ENCODE measurements around the gene ADRB1.

Gene ADRB1

DNA sequence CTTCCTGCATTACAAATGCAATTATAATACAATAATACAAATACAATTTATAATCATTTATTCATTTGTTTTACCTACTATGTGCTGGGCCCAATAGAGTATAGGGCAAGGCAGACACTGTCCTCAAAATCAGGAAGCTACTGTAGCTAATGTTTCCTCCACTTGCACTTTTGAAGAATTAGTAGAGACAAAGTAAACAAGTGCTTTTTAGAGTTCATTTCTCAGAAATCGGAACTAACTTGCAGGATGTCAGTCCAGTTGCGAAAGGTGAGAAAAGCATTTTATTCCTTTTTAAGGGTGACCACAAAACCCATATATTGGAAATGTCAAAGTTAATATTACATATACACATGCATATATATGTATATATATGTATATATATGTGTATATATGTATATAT, 14.2 kb downstream of the ADRB1 start:
- no peak for DNase-seq

DNA sequence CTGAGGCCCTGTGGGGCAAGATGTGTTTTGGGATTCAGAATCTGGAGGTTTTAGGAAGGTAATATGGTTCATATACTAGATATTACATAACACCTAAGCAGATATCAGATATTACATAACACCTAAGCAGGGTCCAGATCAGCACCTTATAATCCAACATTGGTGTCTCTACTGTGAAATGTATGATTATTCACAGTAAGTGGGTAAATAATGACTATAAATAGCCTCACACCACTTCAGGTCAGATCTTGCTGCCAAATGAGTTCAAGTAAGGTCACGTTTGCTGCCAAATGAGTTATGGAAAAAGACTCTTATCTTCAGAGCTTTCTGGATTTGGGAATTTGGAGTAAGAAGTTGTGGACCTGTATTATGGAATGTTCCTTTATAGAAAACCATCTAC, 14.6 kb downstream of the ADRB1 start:
- DNase-seq, result no peak

DNA sequence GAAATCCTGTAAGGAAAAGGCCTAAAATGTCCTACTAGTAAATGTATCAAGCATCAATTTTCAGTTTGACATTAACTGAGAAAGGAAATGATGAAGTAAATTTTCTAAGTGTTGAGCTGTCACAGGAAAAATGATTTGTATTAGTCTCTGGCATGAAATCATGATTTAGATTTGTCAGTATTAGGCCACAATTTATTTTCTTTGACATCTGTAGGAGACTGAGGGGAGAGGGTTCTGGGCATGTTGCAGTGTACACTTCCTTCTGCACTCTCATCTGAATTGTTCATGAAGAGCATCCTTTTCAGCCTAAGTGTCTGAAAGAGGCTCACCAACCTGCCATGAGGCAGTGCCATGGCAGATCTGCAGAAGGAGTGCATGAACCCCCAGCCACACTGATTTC, 15.9 kb downstream of the ADRB1 start:
- DNase-seq, result no peak

DNA sequence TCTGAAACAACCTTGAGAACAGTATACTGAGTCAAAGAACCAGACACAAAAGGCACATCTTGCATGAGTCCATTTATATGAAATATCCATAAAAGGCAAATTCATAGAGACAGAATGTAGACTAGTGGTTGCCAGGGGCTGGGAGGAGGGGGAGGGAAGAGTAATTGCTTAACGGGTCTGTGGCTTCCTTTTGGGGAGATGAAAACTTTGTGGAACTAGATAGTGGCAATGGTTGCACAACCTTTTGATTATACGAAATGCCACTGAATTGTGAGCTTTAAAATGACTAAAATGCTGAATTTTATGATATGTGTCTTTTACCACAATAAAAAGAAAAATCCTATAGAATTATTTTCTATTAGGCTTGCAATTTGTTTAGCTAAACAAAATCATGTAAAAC, 16.8 kb downstream of the ADRB1 start:
- no peak for DNase-seq

DNA sequence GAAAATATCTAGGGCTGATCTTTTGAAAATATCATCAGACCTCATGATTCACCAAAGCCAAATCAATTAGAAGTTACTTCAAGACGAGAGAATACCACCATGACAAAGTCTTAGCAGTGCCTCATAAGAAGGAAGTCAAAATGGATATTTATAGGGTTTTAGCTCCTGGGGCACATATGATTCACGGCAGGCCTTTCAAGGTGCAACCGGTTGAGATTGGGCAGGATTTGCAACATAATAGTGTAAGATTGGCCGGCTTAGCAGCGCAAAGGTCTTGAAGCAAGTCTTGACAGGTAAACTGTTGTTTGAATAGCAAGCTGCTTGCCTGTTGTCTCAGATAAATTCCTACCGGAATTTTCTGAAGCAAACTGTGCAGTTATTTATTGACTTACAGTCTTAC, 17.5 kb downstream of the ADRB1 start:
- no peak for DNase-seq

DNA sequence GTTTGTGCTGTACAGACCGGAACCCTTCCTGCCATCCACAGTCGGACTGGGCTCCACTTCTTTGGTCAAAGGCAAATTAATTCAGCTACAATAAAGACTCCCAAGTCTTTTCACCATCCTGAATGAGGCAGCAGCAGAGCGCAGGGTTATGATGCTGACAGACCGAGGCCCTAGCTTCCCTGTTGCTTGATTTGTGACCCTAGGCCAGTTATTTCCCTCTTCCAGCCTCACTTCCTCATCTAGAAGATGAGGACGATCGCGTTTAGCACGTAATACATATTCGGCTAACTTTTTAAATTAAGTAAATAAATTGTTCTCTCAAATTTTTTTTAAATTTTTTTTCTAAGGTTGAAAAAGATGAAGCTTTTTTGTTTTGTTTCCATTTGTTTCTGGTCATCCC, 18.1 kb downstream of the ADRB1 start:
- no peak for DNase-seq

DNA sequence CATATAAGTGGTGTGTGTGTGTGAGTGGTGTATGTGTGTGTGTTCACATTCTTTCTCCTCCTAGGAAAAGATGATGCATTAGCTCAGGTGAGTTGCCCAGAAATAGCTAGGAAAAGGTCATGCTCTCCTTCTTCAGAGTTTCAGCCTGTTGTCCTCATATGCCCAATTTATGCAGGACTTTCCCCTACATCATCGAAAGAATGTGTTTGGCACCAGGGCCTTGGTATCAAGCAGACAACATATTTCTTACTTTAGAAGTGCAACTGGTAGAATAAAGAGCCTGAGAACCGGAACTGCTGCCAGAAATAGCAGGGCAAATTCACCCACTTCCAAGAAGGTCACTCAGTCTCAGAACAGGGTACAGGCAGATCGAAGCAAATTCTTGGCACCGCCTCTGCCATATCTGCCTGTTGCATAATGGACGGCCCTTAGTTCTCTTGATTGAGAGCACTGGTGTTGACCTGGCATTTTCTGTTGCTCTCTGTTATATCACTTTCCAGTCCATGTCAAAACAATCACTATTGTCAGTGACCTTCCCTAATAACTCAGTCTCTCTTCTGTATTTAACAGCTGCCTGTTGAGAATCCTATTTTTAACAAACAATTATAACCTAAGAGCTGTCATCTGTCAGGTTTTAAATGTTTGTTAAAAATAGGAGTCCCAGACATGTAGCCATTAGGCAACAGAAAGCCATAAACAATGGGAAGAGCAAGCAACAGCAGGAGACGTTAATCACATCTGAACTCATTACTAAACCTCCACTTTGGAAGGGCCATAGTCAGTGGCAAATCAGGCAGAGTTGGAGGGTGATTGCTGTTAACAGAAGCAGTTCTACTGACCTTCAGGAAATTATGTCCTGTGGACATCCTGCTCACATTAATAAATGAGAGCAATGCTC, 20.7 kb downstream of the ADRB1 start:
- no peak for DNase-seq

DNA sequence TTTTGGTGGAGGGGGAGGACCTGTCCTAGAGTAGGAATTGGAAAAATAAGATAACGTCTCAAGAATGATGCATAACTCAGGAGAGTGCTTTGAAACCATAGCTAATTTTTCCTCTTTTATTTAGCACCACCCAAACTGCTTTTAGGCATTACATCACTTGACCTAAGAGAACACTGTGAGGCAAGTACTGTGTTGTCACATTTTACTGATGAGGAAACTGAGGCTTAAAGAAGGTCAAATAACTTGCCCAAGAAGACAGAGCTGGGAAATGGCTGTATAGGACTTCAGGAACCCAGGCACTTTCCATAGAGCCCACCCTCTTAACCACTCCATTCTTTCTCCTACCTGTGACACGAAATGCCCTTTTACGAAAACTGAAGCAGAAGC, 21.4 kb downstream of the ADRB1 start:
- DNase-seq, result no peak

DNA sequence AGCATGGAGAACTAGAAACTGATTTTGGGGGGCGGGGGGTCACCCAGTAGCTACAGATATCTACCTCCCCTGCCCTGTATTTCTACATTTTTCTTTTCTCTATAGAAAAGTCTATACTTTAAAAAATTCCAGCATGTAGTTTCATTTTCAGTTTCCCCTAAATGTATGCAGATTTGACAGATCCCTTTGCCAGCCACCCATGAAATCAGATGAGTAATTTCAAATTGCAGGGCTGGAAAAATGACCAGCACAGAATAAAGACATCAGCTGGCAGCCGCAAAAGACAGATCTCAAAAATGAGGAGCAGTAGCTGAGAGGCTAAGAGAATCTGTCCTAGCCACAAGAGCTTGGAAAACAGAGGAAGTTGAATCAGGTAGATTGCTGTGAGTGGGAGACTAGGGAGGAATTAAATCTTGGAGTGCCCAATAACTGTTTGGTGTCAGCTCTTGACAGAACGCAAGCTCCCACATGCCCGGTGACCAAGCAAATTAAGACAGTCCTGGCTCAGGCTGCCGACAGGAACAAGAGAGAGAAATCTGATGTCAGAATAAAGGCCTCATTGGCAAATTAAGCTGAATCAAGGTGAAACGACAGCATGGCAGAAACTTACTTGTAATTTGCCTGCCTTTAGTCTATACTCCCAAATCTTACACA, 24.5 kb downstream of the ADRB1 start:
- DNase-seq, result no peak

DNA sequence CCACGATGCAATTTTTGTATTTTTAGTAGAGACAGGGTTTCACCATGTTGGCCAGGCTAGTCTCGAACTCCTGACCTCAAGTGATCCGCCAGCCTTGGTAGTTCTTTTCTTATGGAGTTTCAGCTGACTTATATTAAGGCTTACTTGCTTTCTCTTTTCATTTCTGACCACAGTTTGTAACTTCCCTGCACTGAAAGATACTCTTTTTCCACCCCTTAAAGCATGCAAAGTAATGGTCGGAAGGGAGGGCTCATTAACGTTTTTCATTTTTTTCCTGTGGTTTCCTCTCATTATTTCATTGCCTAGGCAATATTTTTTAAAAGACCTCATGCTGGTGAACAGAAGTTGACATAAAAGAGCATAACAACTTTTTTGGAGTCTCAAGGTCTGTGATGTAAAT, 27.0 kb downstream of the ADRB1 start:
- no peak for DNase-seq

DNA sequence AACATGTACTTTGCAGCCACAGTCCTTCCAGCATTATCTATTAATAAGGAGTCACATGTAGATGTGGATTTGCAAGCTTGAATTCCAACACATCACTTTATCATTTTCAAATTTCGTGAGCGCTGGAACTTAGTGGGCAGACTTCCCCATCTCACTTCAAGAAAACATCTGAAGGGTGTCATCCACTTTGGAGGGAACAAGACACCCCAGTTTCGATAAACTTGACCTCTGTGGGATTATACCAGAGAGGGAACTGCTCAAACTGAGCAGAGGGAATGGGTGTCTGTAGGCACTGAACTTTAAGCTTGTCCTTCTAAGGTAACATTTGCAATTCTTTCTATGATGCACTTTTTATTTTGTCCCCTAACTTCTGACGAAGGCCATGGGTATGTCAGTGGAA, 27.5 kb downstream of the ADRB1 start:
- no peak for DNase-seq

DNA sequence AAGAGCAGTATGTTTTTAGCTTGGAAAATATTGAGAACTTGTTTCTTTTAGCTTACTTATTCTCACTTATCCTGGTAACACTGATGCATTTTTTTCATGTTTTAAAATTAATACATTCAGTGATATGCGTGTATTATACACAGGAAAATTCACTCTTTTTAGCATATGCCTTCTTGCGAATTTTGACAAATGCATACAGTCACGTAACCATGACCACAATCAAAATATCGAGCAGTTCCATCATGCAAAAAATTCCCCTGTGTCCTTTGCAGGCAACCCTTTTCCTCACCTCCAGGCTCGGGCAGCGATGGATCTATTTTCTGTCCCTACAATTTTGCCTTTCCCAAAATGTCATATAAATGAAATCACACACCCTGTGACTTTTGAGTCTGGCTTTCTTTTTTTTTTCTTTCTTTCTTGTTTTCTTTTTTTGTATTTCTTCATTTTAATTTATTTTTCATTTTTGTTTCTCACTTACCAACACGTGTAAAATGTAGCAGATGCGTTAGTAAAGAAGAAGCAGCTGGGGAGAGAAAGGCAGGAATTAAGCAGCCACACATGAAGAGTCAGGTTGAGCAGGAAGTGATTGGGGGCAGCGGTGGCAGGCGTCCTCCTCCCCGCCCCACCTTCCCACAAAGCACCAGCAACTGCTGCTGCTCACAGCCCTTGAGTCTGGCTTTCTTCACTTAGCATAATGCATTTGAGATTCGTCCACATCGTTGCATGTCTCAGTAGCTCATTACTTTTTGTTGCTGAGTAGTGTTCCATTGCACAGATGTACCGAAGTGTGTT, 29.9 kb downstream of the ADRB1 start:
- DNase-seq, result peak in 1 of 5 donors; percentile 28

DNA sequence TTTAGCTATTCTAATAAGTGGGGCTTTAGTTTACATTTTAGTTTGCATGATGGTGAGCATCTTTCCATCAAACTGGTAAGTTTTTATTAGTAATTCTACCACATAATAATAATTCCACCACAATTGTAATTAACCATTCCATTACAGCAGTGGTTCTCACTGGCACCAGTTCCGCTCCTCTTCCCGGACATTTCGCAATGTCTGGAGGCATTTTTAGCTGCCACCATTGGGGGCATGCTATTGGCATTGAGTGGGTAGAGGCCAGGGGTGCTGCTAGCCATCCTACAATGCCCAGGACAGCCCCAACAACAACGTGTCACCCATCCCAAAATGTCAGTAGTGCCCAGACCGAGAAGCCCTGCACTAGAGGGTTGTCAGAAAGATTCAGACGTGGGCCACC, 31.4 kb downstream of the ADRB1 start:
- DNase-seq, result no peak

DNA sequence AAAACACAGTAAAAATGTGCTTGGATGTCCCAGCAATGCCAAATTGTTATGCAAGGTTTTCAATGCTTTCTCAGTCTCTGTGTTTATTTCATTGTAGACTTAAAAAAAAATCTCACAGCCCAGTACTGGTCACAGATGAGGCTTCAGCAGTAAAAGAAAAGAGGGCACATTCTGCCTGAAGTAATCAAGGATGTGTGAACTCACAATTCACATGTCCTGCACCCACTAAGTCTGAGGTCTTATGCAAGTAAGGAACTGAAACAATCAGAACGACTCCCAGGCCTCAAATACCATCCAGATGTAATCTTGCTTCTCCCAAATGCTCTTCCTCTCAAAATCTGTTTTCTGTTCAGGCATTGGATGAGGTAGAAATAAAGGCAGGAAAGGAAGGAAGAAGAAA, 33.7 kb downstream of the ADRB1 start:
- no peak for DNase-seq

DNA sequence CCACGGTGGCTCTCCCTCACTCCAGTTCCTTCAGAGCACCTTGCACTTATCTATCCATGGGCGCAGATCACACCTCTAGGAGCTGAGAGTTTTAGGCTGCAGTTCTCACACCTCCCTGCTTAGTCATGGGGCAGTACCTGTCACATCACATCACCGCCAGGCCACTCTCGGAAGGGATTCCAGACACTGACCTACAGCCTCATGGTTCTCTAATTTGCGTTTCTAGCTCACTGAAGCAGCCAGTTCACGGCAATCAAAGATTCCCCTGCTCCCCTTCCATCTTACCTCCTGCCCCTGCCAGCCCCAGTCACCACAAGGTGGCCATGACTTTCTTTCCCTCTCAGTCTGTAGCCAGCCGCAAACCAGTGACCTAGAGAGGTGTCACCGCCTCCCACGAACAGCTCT, 34.2 kb downstream of the ADRB1 start:
- no peak for DNase-seq

DNA sequence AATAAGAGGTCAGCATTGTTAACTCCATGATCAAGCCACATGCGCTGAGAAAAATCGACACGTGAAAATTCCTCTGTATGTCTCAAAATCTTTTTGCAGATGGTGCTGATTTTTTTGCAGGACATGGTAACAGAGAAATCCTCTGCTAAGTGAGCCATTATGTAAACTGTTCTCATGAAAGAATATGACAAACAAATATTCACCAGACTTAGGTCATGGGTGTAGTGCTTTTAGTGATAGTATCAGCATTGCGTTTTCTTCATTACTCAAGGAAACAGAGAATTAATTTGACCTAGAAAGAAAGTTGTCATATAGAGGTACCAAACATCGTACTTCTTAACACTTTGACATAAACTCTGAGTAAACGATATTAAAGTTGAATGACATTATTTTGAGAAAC, 34.7 kb downstream of the ADRB1 start:
- no peak for DNase-seq

DNA sequence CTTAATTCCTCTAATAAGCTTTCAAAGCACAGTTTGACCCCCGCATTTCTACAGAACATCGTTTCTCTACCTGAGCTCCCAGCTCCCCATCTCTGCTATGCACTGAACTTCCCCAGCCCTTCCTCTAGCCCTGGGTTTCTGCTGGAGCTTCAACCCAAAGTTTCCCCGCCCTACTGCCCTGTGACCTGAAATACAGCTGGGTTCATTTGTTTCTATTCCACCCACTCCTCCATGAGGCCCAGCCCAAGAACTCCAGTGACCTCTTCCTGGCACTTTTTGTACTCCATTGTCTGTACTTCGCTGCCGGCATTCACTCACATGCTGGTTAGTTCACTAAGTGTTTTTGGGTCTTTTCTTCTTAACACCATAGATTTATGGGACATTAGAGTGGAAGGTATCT, 35.8 kb downstream of the ADRB1 start:
- DNase-seq, result no peak

DNA sequence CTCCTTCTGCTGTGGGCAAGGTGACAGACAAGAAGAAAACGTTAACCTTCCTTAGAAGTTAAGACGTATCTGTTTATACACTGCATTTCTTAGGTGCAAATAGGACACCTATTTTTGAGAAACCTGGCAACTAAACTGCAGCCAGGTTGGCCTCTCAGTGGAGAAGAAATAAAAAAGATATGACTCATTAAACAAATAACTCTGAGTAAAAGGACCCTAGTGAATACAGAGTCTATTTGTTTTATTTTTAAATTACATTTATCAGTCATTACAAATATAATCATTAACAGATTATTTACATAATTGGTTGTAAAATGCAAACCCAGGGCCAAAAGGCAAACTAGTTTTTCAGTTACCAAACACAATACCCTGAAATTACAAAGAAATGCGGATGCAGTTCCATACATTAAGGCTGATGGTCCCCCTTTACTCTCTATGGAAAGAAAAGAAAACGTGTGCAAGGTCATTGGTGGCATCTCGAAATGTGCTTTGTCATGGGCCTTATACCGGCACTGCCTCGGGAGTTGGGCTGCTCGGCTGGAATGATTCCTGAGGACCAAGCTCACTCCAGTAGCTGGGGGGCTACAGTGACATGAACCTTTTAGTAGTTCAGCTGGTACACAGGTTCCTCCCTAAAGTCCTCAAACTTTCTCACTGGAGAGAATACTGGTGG, 38.4 kb downstream of the ADRB1 start:
- no peak for DNase-seq

DNA sequence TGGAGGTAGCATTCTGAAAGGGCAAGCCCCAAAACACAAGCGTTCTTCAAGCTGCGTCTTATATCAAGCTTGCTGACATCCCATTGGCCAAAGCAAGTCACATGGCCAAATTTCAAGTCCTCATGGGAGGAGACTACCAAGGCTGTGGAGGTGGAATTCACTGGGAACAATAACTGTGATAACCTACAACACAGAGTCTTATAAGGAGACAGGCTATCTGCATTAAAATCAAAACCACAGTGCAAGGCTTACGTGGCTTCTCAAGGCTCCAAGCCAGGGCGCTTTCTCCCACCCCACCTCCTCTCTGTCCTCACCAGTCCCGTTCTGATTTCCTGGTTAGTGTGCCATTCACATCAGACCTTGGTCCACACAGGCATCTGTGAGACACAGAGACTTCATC, 39.4 kb downstream of the ADRB1 start:
- DNase-seq, result peak in 1 of 5 donors; percentile 16

DNA sequence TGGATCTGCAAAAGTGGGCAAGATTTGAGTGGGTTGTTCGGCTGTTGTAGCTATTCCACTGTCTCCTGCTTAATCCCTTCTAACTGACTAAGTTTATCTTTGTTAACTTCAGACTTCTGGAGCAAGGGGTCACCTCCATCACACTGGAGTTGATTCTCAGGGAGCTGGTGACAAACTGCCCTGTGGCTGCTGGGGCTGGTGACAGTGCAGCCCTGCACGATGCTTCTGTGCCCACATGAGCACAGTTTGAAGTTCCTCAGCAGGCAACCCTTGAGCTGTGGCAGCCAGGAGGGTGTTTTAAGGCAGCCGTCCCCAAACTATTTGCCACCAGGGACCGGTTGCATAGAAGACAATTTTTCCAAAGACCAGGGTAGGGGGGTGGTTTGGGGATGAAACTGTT, 40.5 kb downstream of the ADRB1 start:
- DNase-seq, result peak in 1 of 5 donors; percentile 32

DNA sequence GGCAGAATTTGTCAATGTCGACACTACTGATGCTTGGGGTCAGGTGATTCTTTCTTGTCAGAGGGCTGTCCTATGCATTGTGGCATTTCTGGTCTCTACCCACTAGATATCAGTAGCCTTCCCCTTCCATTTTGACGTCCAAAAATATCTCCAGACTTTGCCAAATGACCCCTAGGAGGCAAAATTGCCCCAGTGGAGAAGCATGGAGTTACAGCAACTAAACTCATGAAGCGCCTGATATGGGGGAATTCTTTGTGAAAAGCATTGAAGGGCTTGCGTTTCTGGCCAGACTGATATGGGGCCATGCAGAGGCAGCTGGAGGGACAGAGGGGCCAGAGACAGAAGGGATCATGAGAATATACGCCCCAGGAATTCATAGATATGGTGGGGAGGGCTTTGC, 43.6 kb downstream of the ADRB1 start:
- DNase-seq, result no peak

DNA sequence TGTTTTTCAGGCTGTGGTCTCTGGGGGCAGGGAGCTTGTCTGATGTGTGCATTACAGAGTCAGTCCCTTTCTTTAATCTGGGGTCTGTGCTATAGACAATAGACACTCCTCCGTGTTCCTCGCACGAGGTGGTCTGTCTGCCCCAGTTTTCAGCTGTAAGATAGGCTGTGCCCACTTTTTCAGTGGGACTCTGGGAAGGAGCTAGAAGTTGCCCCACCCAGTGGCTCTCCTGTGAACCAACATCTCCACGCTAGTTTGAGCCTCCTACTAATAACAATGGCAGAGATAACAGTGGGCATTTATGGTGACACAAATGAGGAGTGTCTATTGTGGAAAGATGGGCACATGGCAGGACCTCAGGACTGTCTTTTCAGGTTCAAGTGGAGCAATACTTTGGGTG, 44.0 kb downstream of the ADRB1 start:
- DNase-seq, result no peak

DNA sequence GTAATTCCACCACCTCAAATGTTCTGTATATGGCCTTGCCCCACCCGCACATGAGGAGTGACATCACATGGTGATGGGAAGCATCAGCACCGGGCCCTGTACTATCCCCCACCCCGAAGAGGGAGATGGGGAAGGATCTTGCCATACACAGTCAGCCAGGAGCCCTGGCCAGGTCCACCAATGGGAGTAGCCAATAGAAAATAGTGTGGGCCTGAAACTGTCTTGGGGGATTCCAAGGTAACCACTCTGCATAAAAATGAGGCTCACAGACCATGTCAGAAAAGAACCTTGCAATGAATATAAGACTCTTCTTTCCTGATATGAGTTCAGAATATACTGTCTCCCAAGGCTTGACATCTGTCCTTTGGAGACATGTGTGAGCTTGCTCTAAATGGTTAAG, 51.1 kb downstream of the ADRB1 start:
- DNase-seq, result no peak
